ENCODE data around the gene AHRR.

The AHRR gene

GRCh38 chr5:446066-446882, 124.8 kb downstream of the AHRR start:
- DNase-seq, result no peak

- peak; percentile 23 for DNase-seq
Observed at GRCh38 chr5:446883-447263, 125.4 kb downstream of the AHRR start.

GRCh38 chr5:447501-447900, 126.0 kb downstream of the AHRR start:
- DNase-seq, result no peak

DNA sequence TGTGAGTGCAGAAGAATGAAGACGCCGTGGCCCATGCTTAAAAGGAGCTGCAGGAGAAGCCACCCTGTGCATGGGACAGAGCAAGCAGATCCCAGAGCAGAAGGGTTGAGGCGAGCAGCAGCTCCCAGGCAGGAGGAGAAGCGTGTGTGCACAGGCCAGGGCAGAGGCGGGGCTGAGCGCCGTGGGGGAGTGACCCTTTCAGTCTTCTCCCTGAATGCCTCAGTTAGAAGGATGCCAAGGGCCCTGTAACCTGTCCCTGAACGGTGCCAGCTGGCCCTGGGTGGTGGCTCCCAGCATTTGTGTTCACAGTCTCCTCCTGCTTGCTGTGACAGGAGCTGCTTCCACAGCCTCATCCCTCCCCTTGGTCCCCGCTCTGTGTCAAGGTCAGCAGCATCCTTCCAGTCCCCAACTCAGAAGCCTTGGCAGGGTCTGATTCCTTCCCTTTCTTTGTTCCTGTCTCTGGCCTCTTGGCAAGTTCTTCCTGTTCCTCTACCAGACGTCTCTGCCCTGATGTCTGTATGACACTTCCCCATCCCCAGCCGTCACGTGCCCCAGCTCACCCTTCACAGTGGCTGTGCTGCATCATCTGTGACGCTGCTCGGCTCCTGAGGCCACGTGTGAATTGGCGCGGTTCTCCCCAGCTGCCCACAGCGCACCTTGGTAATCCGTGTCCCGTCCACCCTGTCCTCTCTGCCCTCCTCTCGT, 126.7 kb downstream of the AHRR start:
- DNase-seq, result no peak

- DNase-seq, result no peak
Observed at GRCh38 chr5:448766-449090, 127.2 kb downstream of the AHRR start.

DNA sequence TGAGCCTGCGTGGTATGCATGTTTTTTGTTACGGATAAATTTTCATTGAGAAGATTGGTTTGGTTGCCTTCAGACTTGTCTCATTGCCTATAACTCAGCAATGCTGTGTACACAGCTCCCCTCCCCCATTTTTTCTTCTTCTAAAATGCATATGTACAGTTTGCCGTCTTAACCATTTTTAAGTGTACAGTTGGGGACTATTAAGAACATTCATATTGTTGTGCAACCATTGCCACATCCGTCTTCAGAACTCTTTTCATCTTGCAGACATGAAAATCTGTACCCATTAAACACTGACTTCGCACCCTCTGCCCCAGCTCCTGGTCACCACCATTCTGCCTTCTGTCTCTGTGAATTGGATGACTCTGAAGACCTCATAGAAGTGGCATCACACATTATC, 127.6 kb downstream of the AHRR start:
- no peak for DNase-seq

- DNase-seq, result no peak
Observed at GRCh38 chr5:451587-452458, 130.3 kb downstream of the AHRR start.

DNA sequence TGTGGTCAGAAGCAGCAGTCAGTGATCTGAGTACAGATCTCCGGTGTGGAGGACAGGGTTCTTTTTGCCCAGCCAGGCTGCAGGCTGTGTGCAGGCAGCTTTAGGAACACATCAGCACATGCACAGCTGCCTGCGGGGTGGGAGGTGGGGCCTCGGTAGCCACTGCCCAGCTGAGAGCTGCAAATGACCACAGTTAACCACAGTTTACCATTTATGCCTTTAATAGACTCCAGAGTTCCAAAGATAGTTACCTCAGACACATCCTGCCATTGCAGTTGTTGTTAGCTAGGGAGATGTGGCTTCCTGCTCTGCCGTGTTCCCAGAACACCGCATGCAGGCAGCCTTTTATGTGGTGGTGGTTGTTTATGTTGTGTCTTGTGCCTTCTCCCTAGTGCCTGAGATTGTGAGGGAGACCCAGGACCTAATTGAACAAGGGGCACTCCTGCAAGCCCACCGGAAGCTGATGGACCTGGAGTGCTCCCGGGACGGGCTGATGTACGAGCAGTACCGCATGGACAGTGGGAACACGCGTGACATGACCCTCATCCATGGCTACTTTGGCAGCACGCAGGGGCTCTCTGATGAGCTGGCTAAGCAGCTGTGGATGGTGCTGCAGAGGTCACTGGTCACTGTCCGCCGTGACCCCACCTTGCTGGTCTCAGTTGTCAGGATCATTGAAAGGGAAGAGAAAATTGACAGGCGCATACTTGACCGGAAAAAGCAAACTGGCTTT, 131.6 kb downstream of the AHRR start:
- DNase-seq, result no peak

- DNase-seq, result no peak
Observed at GRCh38 chr5:453725-454481, 132.4 kb downstream of the AHRR start.

GRCh38 chr5:454936-455335, 133.4 kb downstream of the AHRR start:
- DNase-seq, result no peak

GRCh38 chr5:455806-456205, 134.3 kb downstream of the AHRR start:
- no peak for DNase-seq

- no peak for DNase-seq
Observed at GRCh38 chr5:456351-457194, 135.1 kb downstream of the AHRR start.

DNA sequence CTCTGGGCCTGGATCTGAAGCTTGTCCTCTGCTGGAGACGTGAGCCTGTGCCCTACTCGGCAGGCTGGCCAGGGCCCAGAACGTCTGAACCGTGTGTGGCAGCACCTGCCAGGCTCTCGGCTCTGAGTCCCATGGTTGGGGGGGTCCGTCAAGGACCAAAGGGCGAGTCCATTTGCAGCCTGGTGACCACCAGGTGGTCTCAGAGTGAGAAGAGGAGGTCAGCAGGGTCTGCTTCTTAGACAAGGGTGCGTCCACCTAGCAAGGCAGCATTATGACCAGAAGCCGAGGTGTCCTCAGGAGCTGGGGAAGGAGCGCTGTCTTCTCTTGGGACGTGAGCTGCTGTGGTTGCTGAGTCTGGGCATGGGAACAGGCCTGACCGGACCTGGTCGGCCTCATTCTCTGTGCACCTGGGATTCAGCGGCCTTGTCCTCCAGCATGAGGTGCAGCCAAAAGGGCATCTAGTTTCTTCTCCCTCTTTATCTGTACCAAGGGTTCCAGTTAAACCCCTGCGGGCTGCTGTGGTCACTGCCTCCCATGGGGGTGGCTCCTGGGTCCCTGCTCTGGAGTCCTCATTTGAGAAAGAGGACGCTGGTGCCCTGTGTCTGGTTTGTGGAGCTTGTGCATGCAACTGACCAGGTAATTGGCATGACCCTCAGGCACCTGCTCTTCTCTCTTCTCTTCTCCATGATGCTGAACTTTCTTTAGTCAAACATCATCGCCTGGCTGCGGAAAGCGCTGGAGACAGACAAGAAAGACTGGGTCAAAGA, 135.9 kb downstream of the AHRR start:
- DNase-seq, result no peak

GRCh38 chr5:458547-459353, 137.2 kb downstream of the AHRR start:
- no peak for DNase-seq

GRCh38 chr5:459562-460272, 138.2 kb downstream of the AHRR start:
- no peak for DNase-seq

DNA sequence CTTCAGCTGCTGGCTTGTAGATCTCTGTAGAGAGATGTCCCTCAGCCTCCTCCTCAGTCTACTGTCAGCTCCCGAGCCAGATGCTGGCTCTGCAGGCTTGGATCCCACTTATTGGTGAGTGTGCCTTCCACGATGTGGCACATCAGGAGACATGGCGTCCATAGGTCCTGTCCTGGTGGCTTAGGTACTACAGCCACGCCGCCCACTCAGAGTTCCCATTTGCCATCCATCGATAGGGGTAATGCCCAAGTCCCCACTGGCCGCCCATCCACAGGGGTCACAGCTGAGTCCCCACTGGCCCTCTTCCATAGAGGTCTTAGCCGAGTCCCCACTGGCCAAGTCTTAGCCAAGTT, 138.7 kb downstream of the AHRR start:
- DNase-seq, result no peak

- no peak for DNase-seq
Observed at GRCh38 chr5:462051-462481, 140.6 kb downstream of the AHRR start.

GRCh38 chr5:463301-463700, 141.8 kb downstream of the AHRR start:
- DNase-seq, result no peak

DNA sequence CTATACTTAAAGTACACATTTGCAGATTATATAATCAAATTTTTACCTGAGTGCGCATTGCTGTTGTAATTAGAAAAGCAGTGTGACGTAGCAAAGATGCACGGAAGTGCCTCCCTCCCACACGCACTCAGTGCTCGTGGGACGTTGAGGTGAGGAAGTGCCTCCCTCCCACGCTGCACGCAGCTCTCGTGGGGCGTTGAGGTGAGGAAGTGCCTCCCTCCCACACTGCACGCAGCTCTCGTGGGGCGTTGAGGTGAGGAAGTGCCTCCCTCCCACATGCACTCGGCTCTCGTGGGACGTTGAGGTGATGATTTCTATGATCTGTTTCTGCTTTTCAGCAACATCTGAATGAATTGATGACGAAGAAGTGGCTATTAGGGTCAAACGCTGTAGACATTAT, 142.4 kb downstream of the AHRR start:
- no peak for DNase-seq
